Activated CD4-positive, alpha-beta T cell treated with anti-CD3 and anti-CD28 coated beads, Interleukin-2, amount 50 U/mL, for 4 hours (primary cell): ENCODE measurements around the gene MEAK7.

ENCODE experiments used
- DNase-seq, 2 experiments: peaks; one replicate each; pipeline ENCODE4 v3.0.0-alpha.2; 2020

Gene MEAK7

GRCh38 chr16:84509032-84509950, 4.8 kb upstream of the MEAK7 start:
- DNase-seq, result no peak

- no peak for DNase-seq
Measured at GRCh38 chr16:84508502-84508901, 4.0 kb upstream of the MEAK7 start.

DNA sequence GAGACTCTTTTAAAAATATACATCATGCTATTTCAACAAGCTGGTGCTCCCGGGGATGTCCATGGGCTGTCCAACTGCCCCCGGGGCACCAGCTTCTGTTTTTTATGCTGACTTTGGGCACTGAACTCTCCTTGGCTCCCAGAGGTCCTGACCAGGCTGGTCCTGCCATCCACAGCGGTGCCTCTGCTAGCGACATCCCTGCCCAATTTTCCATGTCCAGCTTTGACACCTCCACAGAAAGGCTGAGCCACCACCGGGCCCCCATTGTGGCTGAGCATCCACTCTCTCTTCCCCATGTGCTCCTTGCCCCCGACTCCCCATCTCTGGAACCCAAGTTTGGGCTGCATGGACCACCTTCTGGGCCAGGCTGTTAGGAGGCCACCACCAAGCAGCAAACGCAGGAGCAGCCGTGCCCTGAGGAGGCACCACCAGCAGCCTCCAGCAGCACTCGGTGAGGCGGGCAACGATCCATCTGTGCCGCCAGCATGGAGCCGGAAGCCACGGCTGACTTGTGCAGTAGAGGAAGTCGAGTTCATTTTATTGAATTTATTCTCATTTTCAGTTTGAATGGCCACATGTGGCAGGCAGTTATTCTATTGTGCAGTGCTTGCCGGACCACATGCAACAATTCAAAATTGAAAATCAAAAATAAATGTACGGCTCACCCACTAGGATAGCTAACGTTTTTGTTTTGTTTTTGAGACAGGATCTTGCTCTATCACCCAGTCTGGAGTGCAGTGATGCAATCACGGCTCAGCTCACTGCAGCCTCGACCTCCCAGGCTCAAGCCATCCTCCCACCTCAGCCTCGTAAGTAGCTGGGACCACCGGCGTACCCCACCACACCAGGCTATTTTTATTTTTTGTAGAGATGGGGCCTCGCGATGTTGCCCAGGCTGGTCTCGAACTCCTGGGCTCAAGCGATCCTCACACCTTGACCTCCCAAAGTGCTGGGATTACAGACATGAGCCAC, 2.8 kb upstream of the MEAK7 start:
- DNase-seq, result no peak

- DNase-seq, result no peak
Measured at GRCh38 chr16:84505249-84506187, 1.1 kb upstream of the MEAK7 start.

GRCh38 chr16:84503751-84504395, 586 bp downstream of the MEAK7 start:
- no peak for DNase-seq

DNA sequence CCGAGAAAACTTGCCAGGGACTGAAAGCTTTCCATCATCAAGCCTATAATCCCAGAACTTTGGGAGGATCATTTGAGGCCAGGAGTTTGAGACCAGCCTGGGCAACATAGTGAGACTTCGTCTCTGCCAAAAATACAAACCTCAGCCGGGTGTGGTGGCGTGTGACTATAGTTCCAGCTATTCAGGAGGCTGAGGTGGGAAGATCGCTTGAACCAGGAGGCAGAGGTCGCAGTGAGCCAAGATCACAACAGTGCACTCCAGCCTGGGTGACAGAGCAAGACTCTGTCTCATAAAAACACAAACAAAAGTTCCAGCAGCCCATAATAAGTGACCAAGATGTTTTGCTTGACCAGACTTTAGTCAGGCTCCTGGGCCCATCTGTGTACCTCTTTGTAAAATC, 1.9 kb downstream of the MEAK7 start:
- DNase-seq, result no peak

GRCh38 chr16:84502075-84502474, 2.4 kb downstream of the MEAK7 start:
- DNase-seq, result no peak

- no peak for DNase-seq
Measured at GRCh38 chr16:84501077-84501735, 3.3 kb downstream of the MEAK7 start.

DNA sequence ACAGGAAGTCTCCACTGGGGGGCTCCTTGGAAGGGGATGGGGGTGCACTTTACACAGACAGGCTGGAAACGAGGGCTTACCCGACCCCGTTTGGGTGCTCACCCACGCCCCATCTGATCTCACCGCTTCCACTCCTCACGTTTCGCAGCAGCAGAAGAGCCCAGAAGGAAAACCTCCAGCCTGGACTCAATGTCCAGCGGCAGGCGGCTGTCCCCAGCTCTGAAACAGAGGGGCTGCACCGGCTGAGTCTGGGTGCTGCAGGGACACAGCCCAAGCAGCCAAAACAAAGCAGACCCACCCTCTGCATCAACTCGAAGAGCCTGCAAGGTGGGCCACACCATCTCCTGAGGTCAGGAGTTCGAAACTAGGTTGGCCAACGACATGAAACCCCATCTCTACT, 3.9 kb downstream of the MEAK7 start:
- DNase-seq, result no peak

DNA sequence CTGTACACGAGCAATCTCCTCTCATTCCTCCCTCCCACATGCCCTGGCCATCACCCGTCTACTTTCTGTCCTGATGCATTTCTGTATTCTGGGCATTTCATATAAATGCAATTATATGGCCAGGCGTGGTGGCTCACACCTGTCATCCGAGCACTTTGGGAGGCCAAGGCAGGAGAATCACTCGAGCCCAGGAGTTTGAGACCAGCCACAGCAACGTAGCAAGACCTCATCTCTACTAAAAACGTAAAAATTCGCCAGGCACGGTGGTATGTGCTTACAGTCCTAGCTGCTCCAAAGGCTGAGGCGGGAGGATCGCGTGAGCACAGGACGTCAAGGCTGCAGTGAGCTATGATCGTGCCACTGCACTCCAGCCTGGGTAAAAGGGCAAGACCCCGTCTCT, 4.8 kb downstream of the MEAK7 start:
- no peak for DNase-seq

DNA sequence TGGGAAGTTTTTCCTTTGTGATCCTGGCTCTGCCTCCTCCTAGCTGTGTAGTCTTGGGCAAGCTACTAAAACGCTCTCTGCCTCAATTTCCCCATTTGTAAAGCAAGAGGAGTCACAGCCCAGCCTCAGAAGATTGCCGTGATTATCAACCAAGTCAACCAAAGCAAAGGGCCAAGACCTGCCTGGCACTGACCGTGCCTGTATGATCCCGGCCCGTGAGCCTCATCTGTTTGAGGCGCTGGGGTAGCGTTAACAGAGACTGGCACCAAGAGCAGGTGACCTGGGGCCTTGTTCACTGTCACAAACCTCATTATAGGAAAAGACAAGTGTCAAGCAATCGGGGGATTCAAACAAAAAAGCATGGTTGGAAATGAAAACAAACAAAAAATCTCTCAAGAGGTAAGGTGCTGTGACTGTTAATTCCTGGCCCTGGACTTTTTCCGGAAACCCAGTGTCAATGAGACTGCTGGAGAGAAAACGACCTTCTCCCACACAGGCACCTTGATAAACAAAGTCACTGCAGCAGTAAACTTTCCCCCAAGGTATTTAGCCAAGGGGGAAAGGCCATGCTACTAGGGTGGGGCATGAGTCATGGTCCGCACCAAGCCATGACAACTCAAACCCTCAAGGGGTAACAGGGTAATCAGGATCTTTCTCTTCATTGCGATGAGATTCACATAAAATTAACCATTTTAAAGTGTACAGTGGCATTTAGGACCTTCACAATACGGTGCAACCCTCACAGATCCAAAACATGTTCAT, 5.4 kb downstream of the MEAK7 start:
- DNase-seq, result no peak

DNA sequence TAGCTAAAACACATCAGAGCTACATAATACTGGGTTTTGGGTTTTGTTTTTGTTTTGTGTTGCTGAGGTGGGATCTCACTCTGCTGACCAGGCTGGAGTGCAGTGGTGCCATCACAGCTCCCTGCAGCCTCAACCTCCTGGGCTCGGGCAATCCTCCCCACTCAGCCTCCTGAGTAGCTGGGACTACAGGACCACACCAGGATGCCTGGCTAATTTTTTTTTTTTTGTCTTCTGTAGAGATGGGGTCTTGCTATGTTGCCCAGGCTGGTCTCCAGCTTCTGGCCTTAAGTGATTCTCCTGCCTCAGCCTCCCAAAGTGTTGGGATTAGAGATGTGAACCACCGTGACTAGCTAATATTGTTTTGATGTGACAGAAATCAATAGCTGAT, 6.2 kb downstream of the MEAK7 start:
- DNase-seq, result no peak

DNA sequence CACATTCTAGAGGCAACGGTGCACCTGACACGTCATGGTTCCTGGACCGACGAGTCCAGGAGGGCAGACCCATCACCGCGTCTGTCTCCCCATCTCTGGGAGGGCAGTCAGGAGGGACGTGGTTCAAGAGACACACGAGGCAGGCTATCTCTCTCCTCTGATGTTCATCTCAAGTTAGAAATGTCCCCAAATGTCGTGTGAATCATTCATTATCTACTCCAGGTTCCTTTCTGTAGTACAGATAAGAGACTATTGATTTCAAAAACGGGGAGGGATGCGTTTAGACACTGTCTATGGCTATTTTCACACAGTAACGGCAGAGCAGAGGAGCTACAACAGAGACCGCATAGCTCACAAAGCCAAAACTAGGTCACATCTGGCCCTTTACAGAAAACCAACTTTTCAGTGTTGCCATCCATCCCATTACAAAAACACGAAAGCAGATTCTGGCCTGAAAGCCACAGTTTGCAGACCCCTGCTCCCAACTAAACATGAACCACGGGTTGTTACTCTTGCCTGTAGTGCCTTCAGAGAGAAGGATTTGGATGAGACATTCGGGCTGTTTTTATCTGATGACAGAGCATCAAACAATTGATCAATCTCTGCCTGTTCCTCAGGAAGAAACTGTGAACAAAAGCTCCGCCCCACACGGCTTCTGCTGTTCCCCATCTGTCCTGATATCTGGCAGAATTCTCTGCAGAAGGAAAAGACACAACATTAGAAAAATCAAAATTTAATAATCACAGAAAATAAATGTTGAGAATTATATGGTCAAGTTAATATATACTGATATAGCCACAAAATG, 6.8 kb downstream of the MEAK7 start:
- no peak for DNase-seq

DNA sequence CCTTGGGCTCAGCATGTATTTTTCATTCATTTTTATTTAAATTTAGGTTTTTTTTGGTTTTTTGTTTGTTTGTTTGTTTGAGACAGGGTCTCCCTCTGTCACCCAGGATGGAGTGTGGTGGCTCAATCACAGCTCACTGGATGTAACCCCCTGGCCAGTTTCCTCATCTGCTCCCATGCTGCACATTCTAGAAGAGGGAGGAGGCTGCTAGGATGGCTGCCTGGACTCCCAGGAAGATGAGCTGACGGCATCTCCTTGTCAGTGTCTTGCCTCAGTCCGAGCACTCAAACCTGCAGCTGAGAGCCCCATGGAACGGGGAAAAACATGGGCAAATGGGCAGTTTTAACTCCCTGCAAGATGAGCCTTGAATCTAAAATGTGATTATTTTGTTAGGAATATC, 7.5 kb downstream of the MEAK7 start:
- DNase-seq, result no peak

DNA sequence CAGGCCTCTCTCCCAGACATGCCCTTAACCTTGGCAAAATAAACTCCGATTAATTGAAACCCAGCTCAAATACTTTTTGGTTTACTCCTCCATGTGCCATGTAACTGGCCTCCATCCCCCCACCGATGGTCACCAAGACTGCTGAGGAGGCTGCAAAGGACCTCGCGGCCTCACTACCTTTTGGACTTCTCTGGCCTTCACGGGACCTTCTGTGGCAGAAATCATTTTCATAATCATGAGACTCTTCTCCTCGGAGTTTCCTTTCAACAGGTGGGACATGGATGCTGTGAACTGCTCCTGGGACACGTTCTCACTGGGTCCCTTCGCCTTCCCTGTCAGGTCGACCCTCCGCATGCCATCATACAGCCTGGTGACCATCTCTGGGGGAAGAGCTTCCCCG, 9.0 kb downstream of the MEAK7 start:
- DNase-seq, result no peak

DNA sequence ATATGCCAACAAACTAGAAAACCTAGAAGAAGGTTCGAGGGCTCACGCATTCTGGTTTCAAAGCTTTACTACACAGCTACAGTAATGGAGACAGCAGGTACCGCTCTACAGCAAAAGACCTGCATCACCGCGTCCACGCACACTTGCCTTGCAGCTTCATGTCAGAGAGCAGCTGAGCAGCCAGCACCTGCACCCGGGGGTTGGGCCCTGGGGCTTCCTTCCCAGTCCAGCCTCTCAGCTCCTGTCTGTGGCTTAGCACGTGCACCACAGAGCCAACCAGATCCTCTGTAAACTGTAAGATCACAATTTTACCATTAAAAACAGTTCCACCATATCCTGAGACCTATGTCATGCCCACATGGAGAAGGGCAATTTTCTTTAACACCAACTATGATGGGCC, 15.3 kb downstream of the MEAK7 start:
- no peak for DNase-seq

DNA sequence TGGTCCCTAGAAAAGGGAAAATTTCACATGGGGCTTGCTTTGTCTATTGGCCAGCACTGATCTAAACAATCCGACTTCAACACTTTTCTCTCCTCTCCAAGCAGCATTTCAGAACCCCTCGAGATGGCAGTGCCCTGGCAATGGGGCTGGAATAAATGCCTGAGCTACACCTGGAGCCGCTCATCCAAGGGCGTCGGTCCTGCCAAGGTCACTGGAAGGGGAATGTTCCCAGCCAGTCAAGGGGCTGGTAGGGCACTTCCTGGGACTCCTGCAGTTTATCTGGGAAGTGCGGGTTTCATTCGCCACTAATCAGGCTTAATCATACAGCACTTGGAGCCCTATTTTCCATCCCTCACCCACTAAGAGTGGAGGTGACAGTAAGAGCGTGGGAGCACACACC, 17.1 kb downstream of the MEAK7 start:
- no peak for DNase-seq

- no peak for DNase-seq
Measured at GRCh38 chr16:84486551-84487235, 17.8 kb downstream of the MEAK7 start.

GRCh38 chr16:84486126-84486525, 18.3 kb downstream of the MEAK7 start:
- DNase-seq, result no peak
